Osteocyte (in vitro differentiated cells): Measurements from ENCODE around the gene TRERF1. TPM values are rescaled to one million over a fixed set of nuclear protein-coding genes. Genes with fewer than 3 reads are reported as not detected.

Source experiments
- DNase-seq: peaks from one replicate; pipeline ENCODE4 v3.0.0; 2021; ENCODE audit warnings: mixed read lengths; ENCODE audit not compliant: unreplicated experiment; ENCODE audit errors: extremely low spot score
- H3K27ac Mint-ChIP-seq: one replicate; pipeline ENCODE4 v1.8.0; 2021; ENCODE audit warnings: mild to moderate bottlenecking, mixed read lengths; ENCODE audit not compliant: unreplicated experiment
- H3K27me3 Mint-ChIP-seq: one replicate; pipeline ENCODE4 v1.8.0; 2021; ENCODE audit warnings: mixed read lengths; ENCODE audit not compliant: unreplicated experiment
- H3K36me3 Mint-ChIP-seq: one replicate; pipeline ENCODE4 v1.8.0; 2021; ENCODE audit warnings: mixed read lengths; ENCODE audit not compliant: unreplicated experiment
- H3K4me1 Mint-ChIP-seq: one replicate; pipeline ENCODE4 v1.8.0; 2021; ENCODE audit warnings: mixed read lengths; ENCODE audit not compliant: unreplicated experiment
- H3K4me3 Mint-ChIP-seq: one replicate; pipeline ENCODE4 v1.8.0; 2021; ENCODE audit warnings: mild to moderate bottlenecking, moderate library complexity, mixed read lengths; ENCODE audit not compliant: unreplicated experiment
- H3K9me3 Mint-ChIP-seq: one replicate; pipeline ENCODE4 v1.8.0; 2021; ENCODE audit warnings: mixed read lengths; ENCODE audit not compliant: unreplicated experiment
- CTCF ChIP-seq: fragments of 200-600 bp; sonication (generic); IDR thresholded peaks from 2 replicates; pipeline ENCODE4 v1.5.0; 2021; ENCODE audit warnings: antibody characterized with exemption, mild to moderate bottlenecking, moderate library complexity
- total RNA-seq: library from RNA; stranded (reverse); gene quantifications from 2 replicates; pipeline ENCODE4 v1.2.1, GENCODE V29; 2021

Gene TRERF1
- total RNA-seq, 1 donor from 2014 or later, result 6.4 TPM

GRCh38 chr6:42230345-42231321 is 221.1 kb downstream of the TRERF1 start:
- TF ChIP-seq CTCF, result peak; percentile 40
- peaks cover 21% of the 10 kb centered on the region for H3K36me3 Mint-ChIP-seq
- H3K4me3 Mint-ChIP-seq, result no peak overlapping the region
- DNase-seq, result peak; percentile 59
- no peak overlapping the region for H3K27ac Mint-ChIP-seq
- no peaks in the 10 kb centered on the region for H3K27me3 Mint-ChIP-seq
- H3K4me1 Mint-ChIP-seq, result peaks cover 14% of the 10 kb centered on the region
- no peaks in the 10 kb centered on the region for H3K9me3 Mint-ChIP-seq

GRCh38 chr6:42229506-42230119 is 222.1 kb downstream of the TRERF1 start:
- no peak for TF ChIP-seq CTCF
- Mint-ChIP-seq H3K4me3 (no peak overlapping the region), H3K4me1 (peaks cover 14% of the 10 kb centered on the region), H3K9me3 (no peaks in the 10 kb centered on the region), H3K36me3 (peaks cover 18% of the 10 kb centered on the region), H3K27me3 (no peaks in the 10 kb centered on the region), H3K27ac (no peak overlapping the region)
- DNase-seq, result no peak

- Mint-ChIP-seq H3K9me3 (no peaks in the 10 kb centered on the region), H3K27me3 (no peaks in the 10 kb centered on the region), H3K4me1 (peaks cover 17% of the 10 kb centered on the region), H3K36me3 (peaks cover 18% of the 10 kb centered on the region), H3K27ac (no peak overlapping the region), H3K4me3 (no peak overlapping the region)
- no peak for TF ChIP-seq CTCF
- DNase-seq, result peak; percentile 76
These were observed 223.4 kb downstream of the TRERF1 start for GRCh38 chr6:42228305-42228704.

GRCh38 chr6:42227173-42227850 is 224.4 kb downstream of the TRERF1 start:
- TF ChIP-seq CTCF, result no peak
- peaks cover 17% of the 10 kb centered on the region for H3K4me1 Mint-ChIP-seq
- no peak overlapping the region for H3K27ac Mint-ChIP-seq
- H3K27me3 Mint-ChIP-seq, result no peaks in the 10 kb centered on the region
- no peak overlapping the region for H3K4me3 Mint-ChIP-seq
- H3K9me3 Mint-ChIP-seq, result no peaks in the 10 kb centered on the region
- DNase-seq, result no peak
- peaks cover 15% of the 10 kb centered on the region for H3K36me3 Mint-ChIP-seq
